Keratinocyte (primary cell): ENCODE results near the gene DNPH1. TPM values are rescaled to one million over a fixed set of nuclear protein-coding genes. Genes with fewer than 3 reads are reported as not detected.

ENCODE experiments used
- DNase-seq: peaks from one replicate; pipeline ENCODE4 v3.0.0-alpha.2; 2011; ENCODE audit warnings: low read depth, missing footprints, low spot score
- FAIRE-seq: peaks from 2 replicates; lab custom pipeline; 2011; peaks lifted over from hg19 to GRCh38; lab: Jason Lieb, UNC
- H2AFZ ChIP-seq: 2 replicates; pipeline ENCODE4 v1.6.0; 2012; ENCODE audit warnings: low read length, control low read depth, inconsistent platforms; ENCODE audit not compliant: control insufficient read depth
- H3K27ac ChIP-seq: 2 replicates; pipeline ENCODE4 v1.5.1; 2011; ENCODE audit warnings: low read length; ENCODE audit not compliant: control insufficient read depth, insufficient read depth
- H3K27me3 ChIP-seq: 3 replicates; pipeline ENCODE4 v1.6.0; 2011; ENCODE audit warnings: low read length; ENCODE audit not compliant: control insufficient read depth, insufficient read depth; ENCODE audit errors: extremely low read depth
- H3K36me3 ChIP-seq, 2 experiments: 2 replicates in 1 of 2; 3 replicates in 1 of 2; pipeline ENCODE4 v1.5.1; 2011; ENCODE audit warnings: low read length in 2 of 2, mild to moderate bottlenecking in 1 of 2; ENCODE audit not compliant: control insufficient read depth in 2 of 2, insufficient read depth in 2 of 2; ENCODE audit errors: extremely low read depth in 1 of 2
- H3K4me1 ChIP-seq: 3 replicates; pipeline ENCODE4 v1.5.1; 2011; ENCODE audit warnings: low read length; ENCODE audit not compliant: control insufficient read depth, insufficient read depth; ENCODE audit errors: extremely low read depth
- H3K4me2 ChIP-seq: 3 replicates; pipeline ENCODE4 v1.6.0; 2011; ENCODE audit warnings: low read depth, low read length; ENCODE audit not compliant: control insufficient read depth, insufficient read depth; ENCODE audit errors: extremely low read depth
- H3K4me3 ChIP-seq, 3 experiments: fragments of 200-600 bp in 1 of 3; sonication (generic) in 1 of 3; 2 replicates in 2 of 3; 3 replicates in 1 of 3; pipeline ENCODE4 v1.5.1; 2011 to 2016; ENCODE audit warnings: low read length in 3 of 3, mild to moderate bottlenecking in 3 of 3, control low read depth in 2 of 3, inconsistent platforms in 1 of 3, low read depth in 1 of 3, mixed read lengths in 1 of 3, mixed run types in 1 of 3, moderate library complexity in 1 of 3; ENCODE audit not compliant: control insufficient read depth in 2 of 3, insufficient read depth in 2 of 3; ENCODE audit errors: extremely low read depth in 1 of 3
- H3K79me2 ChIP-seq: 2 replicates; pipeline ENCODE4 v1.6.0; 2012; ENCODE audit warnings: low read length; ENCODE audit not compliant: control insufficient read depth, insufficient read depth
- H3K9ac ChIP-seq: 3 replicates; pipeline ENCODE4 v1.6.0; 2011; ENCODE audit warnings: low read length; ENCODE audit not compliant: control insufficient read depth, insufficient read depth; ENCODE audit errors: extremely low read depth
- H3K9me1 ChIP-seq: 3 replicates; pipeline ENCODE4 v1.6.0; 2011; ENCODE audit warnings: low read length; ENCODE audit not compliant: control insufficient read depth, insufficient read depth; ENCODE audit errors: extremely low read depth
- H3K9me3 ChIP-seq: 2 replicates; pipeline ENCODE4 v1.5.1; 2012; ENCODE audit warnings: low read depth, low read length; ENCODE audit not compliant: control insufficient read depth
- H4K20me1 ChIP-seq: 3 replicates; pipeline ENCODE4 v1.6.0; 2011; ENCODE audit warnings: low read length; ENCODE audit not compliant: control insufficient read depth, insufficient read depth; ENCODE audit errors: extremely low read depth
- CTCF ChIP-seq, 3 experiments: IDR thresholded peaks in 1 of 3; conservative IDR thresholded peaks in 1 of 3; optimal IDR thresholded peaks in 1 of 3; 2 replicates in 2 of 3; 3 replicates in 1 of 3; pipeline versions ENCODE3 to v1.5.1; 2011; ENCODE audit warnings: low read length in 3 of 3, mild to moderate bottlenecking in 3 of 3, moderate library complexity in 2 of 3, control low read depth in 1 of 3, inconsistent platforms in 1 of 3; ENCODE audit not compliant: insufficient read depth in 2 of 3; ENCODE audit errors: extremely low read depth in 1 of 3
- EZH2 ChIP-seq: IDR thresholded peaks from one replicate; pipeline ENCODE4 v1.6.1; 2012; ENCODE audit warnings: inconsistent platforms, mild to moderate bottlenecking, low read length, moderate library complexity
- dilution Hi-C: fragments of 300-500 bp; cut with MboI; formaldehyde crosslinking; loops from one replicate; pipeline ENCODE4 v1.7.0; 2020; ENCODE audit warnings: low sequenced_read_pairs; ENCODE audit not compliant: extremely low pct_ligation_motif_present
- polyA plus RNA-seq, 5 experiments: library from polyadenylated mRNA; depleted of rRNA in 3 of 5; stranded (reverse) in 3 of 5; stranded (forward) in 1 of 5; unstranded in 1 of 5; fragments of >200 nt; gene quantifications; 1 replicate in 1 of 5; 2 replicates in 3 of 5; 3 replicates in 1 of 5; pipeline versions ENCODE4 v1.2.1 to v1.2.3, GENCODE V29; 2011 to 2012; ENCODE audit warnings: missing spikeins in 2 of 5, low read depth in 1 of 5, low replicate concordance in 1 of 5

Gene DNPH1
- polyA plus RNA-seq, 1 donor (not counting 4 experiments of a cell fraction or from before 2014, with no cell fraction given), result 73.9 TPM

DNA sequence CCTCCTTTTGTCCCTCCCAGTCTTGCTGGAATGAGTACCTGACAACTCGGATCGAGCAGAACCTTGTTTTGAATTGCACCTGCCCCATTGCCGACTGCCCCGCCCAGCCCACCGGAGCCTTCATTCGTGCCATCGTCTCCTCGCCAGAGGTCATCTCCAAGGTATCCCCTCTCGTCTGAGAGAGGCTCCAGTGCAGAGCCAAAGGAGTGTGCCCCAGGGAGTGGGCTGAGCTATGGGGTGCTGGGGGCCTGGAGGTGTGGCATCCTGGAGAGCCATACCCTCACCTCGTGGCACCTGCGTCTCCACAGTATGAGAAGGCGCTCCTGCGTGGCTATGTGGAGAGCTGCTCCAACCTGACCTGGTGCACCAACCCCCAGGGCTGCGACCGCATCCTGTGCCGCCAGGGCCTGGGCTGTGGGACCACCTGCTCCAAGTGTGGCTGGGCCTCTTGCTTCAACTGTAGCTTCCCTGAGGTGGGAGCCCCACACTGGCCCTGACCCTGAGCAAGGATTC lies 8.8 kb downstream of the DNPH1 start:
- Histone ChIP-seq H3K9ac (no peak overlapping the region), H3K9me1 (no peaks in the 10 kb centered on the region), H3K27ac (no peak overlapping the region), H3K9me3 (no peaks in the 10 kb centered on the region), H3K27me3 (no peaks in the 10 kb centered on the region), H2AFZ (no peak overlapping the region), H3K79me2 (no peaks in the 10 kb centered on the region), H4K20me1 (no peaks in the 10 kb centered on the region), H3K4me1 (peaks cover 9% of the 10 kb centered on the region), H3K36me3 (peaks cover 23 to 32% of the 10 kb centered on the region in 2 experiments), H3K4me3 (no peak overlapping the region), H3K4me2 (no peak overlapping the region)
- no peak for DNase-seq
- FAIRE-seq, result no peak
- TF ChIP-seq EZH2 (no peak), CTCF (optimal IDR thresholded peaks at IDR 0.05 in 1 of 3, IDR thresholded peaks at IDR 0.05 in 1 of 3, conservative IDR thresholded peaks at IDR 0.05 in 1 of 3; ENCODE audit: extremely low read depth in 1 of 3, insufficient read depth in 2 of 3, low read length in 3 of 3) (no peak)
- dilution Hi-C loops, result no loop called here

DNA sequence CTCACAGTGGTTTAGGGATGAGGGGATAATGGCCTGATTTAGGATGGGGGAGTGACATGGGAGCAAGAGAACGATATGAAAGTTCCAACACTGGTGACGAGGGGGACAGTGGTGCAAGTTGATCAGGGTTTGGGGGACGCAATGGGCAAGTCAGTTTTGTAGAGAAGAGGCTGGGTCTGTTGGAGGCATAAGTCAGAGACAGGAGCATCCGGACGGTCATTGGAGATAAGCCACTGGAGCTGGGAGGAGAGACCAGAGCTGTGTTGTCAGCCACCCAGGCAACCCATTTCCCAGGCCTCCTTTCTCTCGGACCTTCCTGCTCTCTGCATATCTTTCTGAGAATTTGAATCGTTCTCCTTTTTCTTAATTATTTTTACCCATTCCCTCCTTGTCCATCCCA lies 9.5 kb downstream of the DNPH1 start:
- Histone ChIP-seq H3K36me3 (peaks cover 25 to 37% of the 10 kb centered on the region in 2 experiments), H3K4me2 (no peak overlapping the region), H3K9me1 (no peaks in the 10 kb centered on the region), H3K79me2 (no peaks in the 10 kb centered on the region), H3K27me3 (no peaks in the 10 kb centered on the region), H3K9me3 (no peaks in the 10 kb centered on the region), H3K27ac (no peak overlapping the region), H2AFZ (no peak overlapping the region), H3K4me1 (peaks cover 9% of the 10 kb centered on the region), H3K4me3 (no peak overlapping the region), H3K9ac (no peak overlapping the region), H4K20me1 (no peaks in the 10 kb centered on the region)
- TF ChIP-seq CTCF (optimal IDR thresholded peaks at IDR 0.05 in 1 of 3, IDR thresholded peaks at IDR 0.05 in 1 of 3, conservative IDR thresholded peaks at IDR 0.05 in 1 of 3; ENCODE audit: extremely low read depth in 1 of 3, insufficient read depth in 2 of 3, low read length in 3 of 3) (no peak), EZH2 (no peak)
- FAIRE-seq, result no peak
- dilution Hi-C loops, result no loop called here
- DNase-seq, result no peak
